Heart left ventricle (tissue), 13 donors: ENCODE results near the gene SH3BGR.

Experiments used
- POLR2A ChIP-seq, 2 donors: fragments of 450-650 bp; IDR thresholded peaks; one replicate each; pipeline ENCODE4 v1.6.1; 2017; ENCODE audit warnings: antibody characterized with exemption in 2 of 2, mild to moderate bottlenecking in 2 of 2, moderate library complexity in 2 of 2
- TF ChIP-seq, protein P1 (sequence below), 12 donors: fragments of 200-600 bp; sonication (generic) in 4 of 12; IDR thresholded peaks; one replicate each; pipeline versions ENCODE4 v1.5.0 to v1.8.0; 2018 to 2022; ENCODE audit warnings: antibody characterized with exemption in 12 of 12, mild to moderate bottlenecking in 5 of 12
- donor health status: ischemic (EF 13 %, LVEDD 7.1; RV severe dilation, severe dysfunction).
- donor health status: DM: no; HTN: yes; CAD: no.
- donor health status: DM: no; HTN: no; CAD: no.
- donor health status: ischemic (EF 25% LVEDD 6.9; RV normal size, moderate dysfunction).
- donor health status: ischemic (EF 25% LVEDD 5.7; RV mildly dilated, moderate dysfunction).
- donor health status: ischemic (EF 35%, LVEDD 5.7; RV mildly dilated, moderate dysfunction).
- donor health status: nonischemic (EF 11% LVEDD 7.7; RV severe dilation, severe dysfunction).
- donor health status: DM: yes; HTN: yes; CAD: no.
- donor health status: PGD.
- donor health status: ischemic (EF 29% LVEDD 5.4; RV normal size, mild dysfunction).
- donor health status: nonischemic (EF 23%, LVEDD 6.1; RV moderate dilation, normal function).

DNA sequence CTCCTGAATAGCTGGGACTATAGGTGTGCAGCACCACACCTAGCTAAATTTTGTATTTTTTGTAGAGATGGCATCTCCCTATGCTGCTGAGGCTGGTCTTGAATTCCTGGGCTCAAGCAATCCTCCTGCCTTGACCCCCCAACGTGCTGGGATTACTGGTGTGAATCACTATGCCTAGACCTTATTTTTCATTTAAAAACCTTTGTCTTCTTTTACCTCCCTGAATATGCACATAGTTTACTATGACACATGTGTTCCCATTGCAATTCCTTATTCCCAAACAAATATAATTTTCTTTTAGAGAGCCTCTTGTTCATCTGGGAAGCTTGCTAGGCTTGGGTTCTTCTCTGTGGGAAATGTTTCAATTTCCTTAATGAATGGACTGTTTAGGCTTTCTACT is 16.8 kb downstream of the SH3BGR start:
- TF ChIP-seq, protein P1, sequence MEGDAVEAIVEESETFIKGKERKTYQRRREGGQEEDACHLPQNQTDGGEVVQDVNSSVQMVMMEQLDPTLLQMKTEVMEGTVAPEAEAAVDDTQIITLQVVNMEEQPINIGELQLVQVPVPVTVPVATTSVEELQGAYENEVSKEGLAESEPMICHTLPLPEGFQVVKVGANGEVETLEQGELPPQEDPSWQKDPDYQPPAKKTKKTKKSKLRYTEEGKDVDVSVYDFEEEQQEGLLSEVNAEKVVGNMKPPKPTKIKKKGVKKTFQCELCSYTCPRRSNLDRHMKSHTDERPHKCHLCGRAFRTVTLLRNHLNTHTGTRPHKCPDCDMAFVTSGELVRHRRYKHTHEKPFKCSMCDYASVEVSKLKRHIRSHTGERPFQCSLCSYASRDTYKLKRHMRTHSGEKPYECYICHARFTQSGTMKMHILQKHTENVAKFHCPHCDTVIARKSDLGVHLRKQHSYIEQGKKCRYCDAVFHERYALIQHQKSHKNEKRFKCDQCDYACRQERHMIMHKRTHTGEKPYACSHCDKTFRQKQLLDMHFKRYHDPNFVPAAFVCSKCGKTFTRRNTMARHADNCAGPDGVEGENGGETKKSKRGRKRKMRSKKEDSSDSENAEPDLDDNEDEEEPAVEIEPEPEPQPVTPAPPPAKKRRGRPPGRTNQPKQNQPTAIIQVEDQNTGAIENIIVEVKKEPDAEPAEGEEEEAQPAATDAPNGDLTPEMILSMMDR (IDR thresholded peaks at IDR 0.05) = no peak
- no peak for TF ChIP-seq POLR2A (IDR thresholded peaks at IDR 0.05)
